Fibroblast of mammary gland (primary cell): Measurements from ENCODE around the gene MATN4.

Source experiments
- DNase-seq: peaks from one replicate; pipeline ENCODE4 v3.0.0-alpha.2; 2010; ENCODE audit warnings: low read depth
- H3K4me3 ChIP-seq: 2 replicates; pipeline ENCODE4 v1.5.1; 2011; ENCODE audit warnings: low read depth, mild to moderate bottlenecking, low read length, moderate library complexity; ENCODE audit not compliant: control insufficient read depth
- TF ChIP-seq, protein P1 (sequence below): conservative IDR thresholded peaks from 2 replicates; pipeline ENCODE4 v1.5.1; 2011; ENCODE audit warnings: low read depth, low read length, inconsistent platforms; ENCODE audit not compliant: control insufficient read depth, insufficient read depth

Gene MATN4

DNA sequence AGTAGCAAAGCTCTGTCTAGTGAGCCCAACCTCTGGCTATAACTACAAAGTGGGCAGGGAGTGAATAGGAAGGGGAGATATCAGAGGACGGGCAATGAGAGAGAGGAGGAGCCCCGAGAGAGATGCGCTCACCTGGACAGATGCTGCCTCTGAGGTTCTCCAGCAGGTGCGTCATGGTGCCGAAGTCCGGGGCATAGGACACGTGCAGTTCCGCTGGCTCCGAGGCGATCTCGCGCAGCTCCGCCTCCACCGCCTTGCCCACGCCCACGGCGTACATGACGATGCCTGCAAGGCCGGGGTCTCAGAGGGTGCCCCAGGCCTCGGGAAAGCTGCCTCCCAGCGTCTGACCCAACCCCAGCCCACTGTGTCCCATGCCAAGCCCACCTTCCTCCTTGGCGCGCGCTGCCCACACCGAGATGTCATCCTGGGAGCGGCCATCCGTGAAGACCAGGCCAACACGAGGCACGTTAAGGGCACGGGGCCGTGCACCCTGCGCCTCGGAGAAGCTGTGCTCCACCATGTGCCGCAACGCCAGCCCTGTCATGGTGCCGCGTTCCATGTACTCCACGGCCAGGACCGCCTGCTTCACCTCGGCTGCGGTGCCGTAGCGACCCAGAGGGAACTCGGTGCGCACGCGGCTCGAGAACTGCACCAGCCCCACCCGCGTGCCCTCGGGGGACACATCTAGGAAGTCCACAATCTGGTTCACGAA, 10.2 kb downstream of the MATN4 start:
- TF ChIP-seq, protein P1, sequence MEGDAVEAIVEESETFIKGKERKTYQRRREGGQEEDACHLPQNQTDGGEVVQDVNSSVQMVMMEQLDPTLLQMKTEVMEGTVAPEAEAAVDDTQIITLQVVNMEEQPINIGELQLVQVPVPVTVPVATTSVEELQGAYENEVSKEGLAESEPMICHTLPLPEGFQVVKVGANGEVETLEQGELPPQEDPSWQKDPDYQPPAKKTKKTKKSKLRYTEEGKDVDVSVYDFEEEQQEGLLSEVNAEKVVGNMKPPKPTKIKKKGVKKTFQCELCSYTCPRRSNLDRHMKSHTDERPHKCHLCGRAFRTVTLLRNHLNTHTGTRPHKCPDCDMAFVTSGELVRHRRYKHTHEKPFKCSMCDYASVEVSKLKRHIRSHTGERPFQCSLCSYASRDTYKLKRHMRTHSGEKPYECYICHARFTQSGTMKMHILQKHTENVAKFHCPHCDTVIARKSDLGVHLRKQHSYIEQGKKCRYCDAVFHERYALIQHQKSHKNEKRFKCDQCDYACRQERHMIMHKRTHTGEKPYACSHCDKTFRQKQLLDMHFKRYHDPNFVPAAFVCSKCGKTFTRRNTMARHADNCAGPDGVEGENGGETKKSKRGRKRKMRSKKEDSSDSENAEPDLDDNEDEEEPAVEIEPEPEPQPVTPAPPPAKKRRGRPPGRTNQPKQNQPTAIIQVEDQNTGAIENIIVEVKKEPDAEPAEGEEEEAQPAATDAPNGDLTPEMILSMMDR: no peak
- no peak for DNase-seq
- H3K4me3 ChIP-seq: no peak overlapping the region

DNA sequence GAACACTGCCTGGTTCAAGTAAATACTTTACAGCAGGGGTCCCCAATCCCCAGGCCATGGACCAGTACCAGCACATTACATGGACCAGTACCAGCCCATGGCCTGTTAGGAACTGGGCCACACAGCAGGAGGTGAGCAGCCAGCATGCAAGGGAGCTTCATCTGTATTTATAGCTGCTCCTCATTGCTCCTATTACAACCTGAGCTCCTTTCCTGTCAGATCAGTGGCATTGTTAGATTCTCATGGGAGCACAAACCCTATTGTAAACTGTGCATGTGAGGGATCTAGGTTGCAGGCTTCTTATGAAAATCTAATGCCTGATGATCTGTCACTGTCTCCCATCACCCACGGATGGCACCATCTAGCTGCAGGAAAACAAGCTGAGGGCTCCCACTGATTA, 13.4 kb downstream of the MATN4 start:
- DNase-seq: no peak
- TF ChIP-seq, protein P1: no peak
- H3K4me3 ChIP-seq: no peak overlapping the region

DNA sequence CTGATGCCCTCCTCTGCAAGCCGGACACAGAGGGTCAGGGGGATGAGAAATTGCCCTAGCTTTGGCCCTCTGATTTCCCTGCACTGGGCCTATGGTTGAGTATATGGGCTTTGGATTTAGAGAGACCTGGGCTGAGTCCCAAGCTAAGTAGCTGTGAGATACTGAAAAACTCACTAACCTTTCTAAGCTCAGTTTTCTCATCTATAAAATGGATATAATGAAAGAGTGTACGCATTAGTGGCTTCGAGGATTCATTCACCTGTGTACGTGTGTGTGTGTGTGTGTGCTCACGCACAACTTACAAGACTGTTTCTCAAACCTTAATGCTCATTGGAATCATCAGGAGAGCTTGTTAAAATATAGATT, 14.1 kb downstream of the MATN4 start:
- H3K4me3 ChIP-seq: no peak overlapping the region
- DNase-seq: no peak
- TF ChIP-seq, protein P1: no peak

DNA sequence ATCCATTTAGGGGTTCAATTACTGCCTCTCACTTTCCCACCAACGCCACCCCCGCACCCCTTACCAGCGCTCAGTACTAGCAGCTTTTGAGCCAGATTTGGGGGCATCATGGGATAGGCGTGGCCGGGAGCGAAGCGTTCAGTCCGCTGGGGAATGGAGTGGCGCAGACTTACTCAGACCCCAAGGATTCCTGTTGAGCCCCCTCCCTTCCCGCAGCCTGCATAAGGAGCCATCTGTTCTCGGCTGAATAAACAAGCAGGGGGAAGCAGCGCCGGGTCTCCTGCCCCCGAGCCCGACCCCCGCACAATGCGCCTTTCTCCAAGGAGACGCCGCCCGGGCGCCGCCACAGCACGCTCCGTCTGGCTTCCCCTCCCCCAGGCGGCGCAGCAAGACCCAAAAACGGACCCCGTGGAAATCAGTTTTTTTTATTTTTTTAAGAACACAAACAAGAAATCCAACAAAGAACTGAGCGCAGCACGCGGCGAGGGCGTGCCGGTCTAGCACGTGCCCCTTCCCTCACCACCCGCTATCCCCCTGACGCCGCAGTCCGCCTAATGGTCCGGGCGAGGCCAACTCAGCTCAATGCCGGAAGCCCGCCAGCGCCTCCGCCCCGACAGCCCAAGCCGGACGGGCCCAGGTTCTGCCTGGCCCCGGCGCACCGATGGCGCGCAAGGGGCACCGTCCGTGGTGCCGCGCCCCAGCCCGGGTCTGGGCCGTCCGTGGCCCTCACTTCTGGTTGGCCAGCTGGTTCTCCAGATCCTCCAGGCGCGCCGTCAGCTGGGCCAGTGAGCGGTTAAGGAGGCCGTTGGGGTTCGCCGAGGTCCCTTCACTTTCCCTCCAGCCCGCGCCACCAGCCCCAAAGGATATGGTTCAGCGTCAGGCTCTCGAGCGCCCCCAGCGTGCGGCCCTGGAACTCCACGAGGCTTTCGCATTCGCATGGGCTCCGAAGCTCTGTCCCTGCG, 14.8 kb downstream of the MATN4 start:
- peak overlapping the region; percentile 39 for H3K4me3 ChIP-seq
- DNase-seq: peak; percentile 54
- TF ChIP-seq, protein P1: peak; percentile 80

DNA sequence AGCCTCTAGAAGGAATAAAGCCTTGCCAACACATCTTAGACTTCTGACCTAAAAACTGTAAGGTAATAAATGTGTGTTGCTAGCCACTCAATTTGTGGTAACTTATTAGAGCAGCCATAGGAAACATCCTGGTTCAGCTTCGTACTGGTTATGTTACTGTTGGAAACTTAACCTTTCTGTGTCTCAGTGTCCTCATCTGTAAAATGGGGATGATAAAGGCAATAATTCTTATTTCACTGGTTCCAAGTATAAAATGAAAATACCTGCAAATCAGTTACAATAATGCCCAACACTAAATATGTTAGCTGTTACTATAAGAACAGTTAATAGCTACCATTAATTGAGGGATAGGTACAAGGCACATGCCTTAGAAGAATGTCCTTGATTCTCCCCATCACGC, 15.8 kb downstream of the MATN4 start:
- no peak for DNase-seq
- H3K4me3 ChIP-seq: no peak overlapping the region
- TF ChIP-seq, protein P1: no peak

DNA sequence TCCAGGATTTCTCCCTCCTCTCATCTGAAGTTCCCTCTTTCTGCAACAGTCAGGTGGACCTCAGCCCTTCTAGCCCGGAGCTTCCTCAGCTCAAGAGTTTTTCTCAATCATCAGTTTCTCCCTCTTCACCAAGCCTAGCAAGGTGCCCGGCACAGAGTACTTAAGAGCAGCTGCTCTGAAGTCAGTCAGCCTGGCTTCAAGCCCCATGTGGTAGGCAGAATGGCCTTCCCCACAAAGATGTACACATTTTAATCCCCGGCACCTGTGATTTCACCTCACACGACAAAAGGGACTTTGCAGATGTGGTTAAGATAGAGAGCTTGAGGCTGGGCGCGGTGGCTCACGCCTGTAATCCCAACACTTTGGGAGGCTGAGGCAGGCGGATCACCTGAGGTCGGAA, 16.6 kb downstream of the MATN4 start:
- no peak for DNase-seq
- TF ChIP-seq, protein P1: no peak
- H3K4me3 ChIP-seq: no peak overlapping the region
